SK-N-SH treated with all-trans-retinoic acid at 6 μM for 48 hours (cell line): ENCODE results near the gene SLC47A2.

ENCODE experiments used
- ATAC-seq: fragments of 200-7000 bp; cut with Tn5 transposase; 3 replicates; pipeline ENCODE4 v1.9.1; 2020; ENCODE audit warnings: mild to moderate bottlenecking, moderate library complexity
- ARNTL ChIP-seq: fragments of 450-650 bp; formaldehyde crosslinking; IDR thresholded peaks from 2 replicates; pipeline ENCODE4 v1.5.0; 2020; ENCODE audit warnings: low read depth, mild to moderate bottlenecking, moderate library complexity, borderline replicate concordance
- BACH2 ChIP-seq: fragments of 250-450 bp; sonication (Bioruptor Pico); IDR thresholded peaks from 2 replicates; pipeline ENCODE4 v1.9.0; 2021; ENCODE audit warnings: mild to moderate bottlenecking, borderline replicate concordance
- CSRNP3 ChIP-seq: fragments of 250-450 bp; sonication (Bioruptor Pico); IDR thresholded peaks from 2 replicates; pipeline ENCODE4 v1.5.1; 2021; ENCODE audit warnings: mild to moderate bottlenecking, moderate library complexity
- ESRRG ChIP-seq: fragments of 250-450 bp; sonication (Bioruptor Pico); IDR thresholded peaks from 2 replicates; pipeline ENCODE4 v1.6.1; 2021; ENCODE audit warnings: mild to moderate bottlenecking
- GLIS3 ChIP-seq: fragments of 250-450 bp; sonication (Bioruptor Pico); IDR thresholded peaks from 2 replicates; pipeline ENCODE4 v1.5.0; 2020; ENCODE audit warnings: mild to moderate bottlenecking, moderate library complexity
- ISL1 ChIP-seq: fragments of 250-450 bp; sonication (Bioruptor Pico); IDR thresholded peaks from 2 replicates; pipeline ENCODE4 v2.1.2; 2022; ENCODE audit warnings: mild to moderate bottlenecking, moderate library complexity
- OSR1 ChIP-seq: fragments of 250-450 bp; sonication (Bioruptor Pico); IDR thresholded peaks from 2 replicates; pipeline ENCODE4 v1.8.0; 2022; ENCODE audit warnings: moderate library complexity, mild to moderate bottlenecking, inconsistent platforms
- PATZ1 ChIP-seq: fragments of 250-450 bp; sonication (Bioruptor Pico); IDR thresholded peaks from 2 replicates; pipeline ENCODE4 v1.8.0; 2020; ENCODE audit warnings: mild to moderate bottlenecking, moderate library complexity, borderline replicate concordance
- POU6F1 ChIP-seq: fragments of 250-450 bp; sonication (Bioruptor Pico); IDR thresholded peaks from 2 replicates; pipeline ENCODE4 v1.8.0; 2021; ENCODE audit warnings: low read depth, mild to moderate bottlenecking, moderate library complexity, borderline replicate concordance
- PPARA ChIP-seq: fragments of 250-450 bp; sonication (Bioruptor Pico); IDR thresholded peaks from 2 replicates; pipeline ENCODE4 v1.5.0; 2020; ENCODE audit warnings: mild to moderate bottlenecking, borderline replicate concordance
- RARB ChIP-seq: fragments of 250-450 bp; sonication (Bioruptor Pico); IDR thresholded peaks from 2 replicates; pipeline ENCODE4 v1.8.0; 2021; ENCODE audit warnings: mild to moderate bottlenecking, moderate library complexity
- TCF4 ChIP-seq: fragments of 250-450 bp; sonication (Bioruptor Pico); IDR thresholded peaks from 2 replicates; pipeline ENCODE4 v1.8.0; 2021; ENCODE audit warnings: mild to moderate bottlenecking, moderate library complexity, borderline replicate concordance
- TOX ChIP-seq: fragments of 250-450 bp; sonication (Bioruptor Pico); IDR thresholded peaks from 2 replicates; pipeline ENCODE4 v1.8.0; 2021; ENCODE audit warnings: mild to moderate bottlenecking, moderate library complexity, borderline replicate concordance
- ZC3H10 ChIP-seq: fragments of 250-450 bp; sonication (Bioruptor Pico); IDR thresholded peaks from 2 replicates; pipeline ENCODE4 v1.5.1; 2021; ENCODE audit warnings: mild to moderate bottlenecking, moderate library complexity
- ZFP3 ChIP-seq: fragments of 250-450 bp; sonication (Bioruptor Pico); IDR thresholded peaks from 2 replicates; pipeline ENCODE4 v1.5.0; 2020; ENCODE audit warnings: mild to moderate bottlenecking, moderate library complexity
- ZFP30 ChIP-seq: fragments of 450-650 bp; formaldehyde crosslinking; IDR thresholded peaks from 2 replicates; pipeline ENCODE4 v1.5.0; 2022; ENCODE audit warnings: mild to moderate bottlenecking, moderate library complexity
- ZNF565 ChIP-seq: fragments of 450-650 bp; formaldehyde crosslinking; conservative IDR thresholded peaks from 2 replicates; pipeline ENCODE4 v1.5.0; 2020; ENCODE audit warnings: low read depth, mild to moderate bottlenecking, moderate library complexity
- ZNF70 ChIP-seq: fragments of 450-650 bp; formaldehyde crosslinking; IDR thresholded peaks from 2 replicates; pipeline ENCODE4 v1.5.0; 2020; ENCODE audit warnings: mild to moderate bottlenecking, moderate library complexity
- ZNF8 ChIP-seq: fragments of 450-650 bp; formaldehyde crosslinking; IDR thresholded peaks from 2 replicates; pipeline ENCODE4 v1.5.0; 2020; ENCODE audit warnings: mild to moderate bottlenecking, moderate library complexity
- TF ChIP-seq, protein P1 (sequence below): fragments of 250-450 bp; sonication (Bioruptor Pico); IDR thresholded peaks from 2 replicates; pipeline ENCODE4 v1.5.0; 2020; ENCODE audit warnings: mild to moderate bottlenecking, moderate library complexity
- TF ChIP-seq, protein P2 (sequence below): fragments of 250-450 bp; sonication (Bioruptor Pico); IDR thresholded peaks from 2 replicates; pipeline ENCODE4 v1.5.1; 2020; ENCODE audit warnings: low read depth, mild to moderate bottlenecking, moderate library complexity

SLC47A2 gene

DNA sequence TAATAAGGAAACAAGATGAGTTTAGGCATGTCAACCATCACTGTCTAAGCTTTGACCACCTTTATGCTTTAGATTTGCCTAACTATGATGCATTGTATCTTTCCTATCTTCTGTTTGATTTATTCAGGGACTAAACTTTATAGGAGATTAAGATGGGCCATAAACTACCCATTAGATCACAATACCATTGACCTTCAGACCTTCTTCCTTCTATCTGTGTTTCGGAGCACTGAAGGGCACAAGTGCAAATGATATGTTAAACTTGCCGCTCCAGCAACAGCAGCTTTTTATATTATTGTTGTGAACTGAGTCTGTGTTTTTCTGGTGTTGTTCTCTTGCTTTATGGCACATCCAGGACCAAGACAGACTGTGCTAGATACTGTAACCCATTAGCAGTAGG lies 84.5 kb downstream of the SLC47A2 start:
- no peak for ATAC-seq
- TF ChIP-seq ZNF565, result no peak
- no peak for TF ChIP-seq POU6F1 (CRISPR knock-in tag)
- TF ChIP-seq, protein P1, sequence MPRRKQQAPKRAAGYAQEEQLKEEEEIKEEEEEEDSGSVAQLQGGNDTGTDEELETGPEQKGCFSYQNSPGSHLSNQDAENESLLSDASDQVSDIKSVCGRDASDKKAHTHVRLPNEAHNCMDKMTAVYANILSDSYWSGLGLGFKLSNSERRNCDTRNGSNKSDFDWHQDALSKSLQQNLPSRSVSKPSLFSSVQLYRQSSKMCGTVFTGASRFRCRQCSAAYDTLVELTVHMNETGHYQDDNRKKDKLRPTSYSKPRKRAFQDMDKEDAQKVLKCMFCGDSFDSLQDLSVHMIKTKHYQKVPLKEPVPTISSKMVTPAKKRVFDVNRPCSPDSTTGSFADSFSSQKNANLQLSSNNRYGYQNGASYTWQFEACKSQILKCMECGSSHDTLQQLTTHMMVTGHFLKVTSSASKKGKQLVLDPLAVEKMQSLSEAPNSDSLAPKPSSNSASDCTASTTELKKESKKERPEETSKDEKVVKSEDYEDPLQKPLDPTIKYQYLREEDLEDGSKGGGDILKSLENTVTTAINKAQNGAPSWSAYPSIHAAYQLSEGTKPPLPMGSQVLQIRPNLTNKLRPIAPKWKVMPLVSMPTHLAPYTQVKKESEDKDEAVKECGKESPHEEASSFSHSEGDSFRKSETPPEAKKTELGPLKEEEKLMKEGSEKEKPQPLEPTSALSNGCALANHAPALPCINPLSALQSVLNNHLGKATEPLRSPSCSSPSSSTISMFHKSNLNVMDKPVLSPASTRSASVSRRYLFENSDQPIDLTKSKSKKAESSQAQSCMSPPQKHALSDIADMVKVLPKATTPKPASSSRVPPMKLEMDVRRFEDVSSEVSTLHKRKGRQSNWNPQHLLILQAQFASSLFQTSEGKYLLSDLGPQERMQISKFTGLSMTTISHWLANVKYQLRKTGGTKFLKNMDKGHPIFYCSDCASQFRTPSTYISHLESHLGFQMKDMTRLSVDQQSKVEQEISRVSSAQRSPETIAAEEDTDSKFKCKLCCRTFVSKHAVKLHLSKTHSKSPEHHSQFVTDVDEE (CRISPR knock-in tag), result no peak
- TF ChIP-seq GLIS3, result no peak
- TF ChIP-seq CSRNP3 (CRISPR knock-in tag), result no peak
- no peak for TF ChIP-seq TCF4 (CRISPR knock-in tag)
- TF ChIP-seq ZNF8 (CRISPR knock-in tag), result no peak
- TF ChIP-seq PATZ1 (CRISPR knock-in tag), result no peak
- no peak for TF ChIP-seq ISL1 (CRISPR knock-in tag)
- TF ChIP-seq BACH2 (CRISPR knock-in tag), result no peak
- no peak for TF ChIP-seq ESRRG (CRISPR knock-in tag)
- TF ChIP-seq, protein P2, sequence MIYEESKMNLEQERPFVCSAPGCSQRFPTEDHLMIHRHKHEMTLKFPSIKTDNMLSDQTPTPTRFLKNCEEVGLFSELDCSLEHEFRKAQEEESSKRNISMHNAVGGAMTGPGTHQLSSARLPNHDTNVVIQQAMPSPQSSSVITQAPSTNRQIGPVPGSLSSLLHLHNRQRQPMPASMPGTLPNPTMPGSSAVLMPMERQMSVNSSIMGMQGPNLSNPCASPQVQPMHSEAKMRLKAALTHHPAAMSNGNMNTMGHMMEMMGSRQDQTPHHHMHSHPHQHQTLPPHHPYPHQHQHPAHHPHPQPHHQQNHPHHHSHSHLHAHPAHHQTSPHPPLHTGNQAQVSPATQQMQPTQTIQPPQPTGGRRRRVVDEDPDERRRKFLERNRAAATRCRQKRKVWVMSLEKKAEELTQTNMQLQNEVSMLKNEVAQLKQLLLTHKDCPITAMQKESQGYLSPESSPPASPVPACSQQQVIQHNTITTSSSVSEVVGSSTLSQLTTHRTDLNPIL (CRISPR knock-in tag), result no peak
- TF ChIP-seq PPARA, result no peak
- TF ChIP-seq OSR1 (CRISPR knock-in tag), result no peak
- TF ChIP-seq RARB, result no peak
- TF ChIP-seq ZFP30 (CRISPR knock-in tag), result no peak

DNA sequence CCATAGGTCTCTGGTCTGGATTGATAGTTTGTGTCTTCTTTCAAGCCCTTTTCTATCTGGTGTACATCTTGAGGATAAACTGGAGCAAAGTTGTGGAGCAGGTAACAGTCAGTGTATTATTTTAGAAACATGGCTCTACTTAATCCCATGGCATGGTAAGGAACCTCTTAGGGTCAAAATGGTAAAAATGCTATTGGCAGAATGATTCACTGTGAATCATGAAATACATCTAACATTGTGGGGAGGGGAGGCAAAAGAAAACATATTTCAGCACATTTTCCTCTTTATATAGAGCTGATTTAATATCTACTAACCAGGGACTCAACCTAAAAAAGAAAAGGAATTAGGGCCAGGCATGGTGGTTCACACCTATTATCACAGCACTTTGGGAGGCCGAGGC lies 85.7 kb downstream of the SLC47A2 start:
- TF ChIP-seq ZC3H10 (CRISPR knock-in tag) (no peak), ZNF8 (CRISPR knock-in tag) (no peak), ZNF70 (no peak), ISL1 (CRISPR knock-in tag) (no peak), OSR1 (CRISPR knock-in tag) (no peak), PPARA (no peak), ARNTL (no peak), ZNF565 (no peak), TCF4 (CRISPR knock-in tag) (no peak), ZFP3 (CRISPR knock-in tag) (no peak), RARB (no peak)
- TF ChIP-seq, protein P2 (CRISPR knock-in tag), result no peak
- no peak for ATAC-seq

DNA sequence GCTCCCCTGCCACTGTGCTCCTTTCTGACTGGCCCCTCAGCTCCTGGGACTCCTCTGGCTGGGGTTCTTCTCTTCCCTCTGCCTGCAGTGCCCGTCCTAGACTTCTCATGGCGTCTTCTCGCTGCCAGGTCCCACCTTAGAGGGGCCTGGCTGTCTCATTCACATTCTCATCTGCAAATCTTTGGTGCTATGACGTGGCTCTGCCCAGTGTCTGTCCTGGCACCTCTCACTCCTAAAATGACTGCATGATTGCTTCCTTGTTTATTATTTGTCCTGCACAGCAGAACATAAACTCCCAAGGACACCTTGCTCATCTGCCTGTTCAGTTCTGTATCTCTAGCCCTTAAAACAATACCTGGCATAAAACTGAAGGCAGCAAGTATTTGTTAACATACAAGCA lies 86.3 kb downstream of the SLC47A2 start:
- ATAC-seq, result no peak
- no peak for TF ChIP-seq TCF4 (CRISPR knock-in tag)
- TF ChIP-seq GLIS3, result no peak
- no peak for TF ChIP-seq PPARA
- no peak for TF ChIP-seq ZNF8 (CRISPR knock-in tag)
- no peak for TF ChIP-seq ZFP3 (CRISPR knock-in tag)
- no peak for TF ChIP-seq PATZ1 (CRISPR knock-in tag)
- TF ChIP-seq TOX (CRISPR knock-in tag), result no peak
- no peak for TF ChIP-seq ARNTL
- TF ChIP-seq ISL1 (CRISPR knock-in tag), result no peak
- no peak for TF ChIP-seq ZFP30 (CRISPR knock-in tag)
- no peak for TF ChIP-seq RARB
- no peak for TF ChIP-seq OSR1 (CRISPR knock-in tag)
- TF ChIP-seq POU6F1 (CRISPR knock-in tag), result no peak
- TF ChIP-seq, protein P2 (CRISPR knock-in tag), result no peak
